Measurements from ENCODE around the gene MPPED1. TPM values are rescaled to one million over a fixed set of nuclear protein-coding genes. Genes with fewer than 3 reads are reported as not detected.

The MPPED1 gene
- total RNA-seq, 1 donor from 2014 or later, result 0.37 TPM

DNA sequence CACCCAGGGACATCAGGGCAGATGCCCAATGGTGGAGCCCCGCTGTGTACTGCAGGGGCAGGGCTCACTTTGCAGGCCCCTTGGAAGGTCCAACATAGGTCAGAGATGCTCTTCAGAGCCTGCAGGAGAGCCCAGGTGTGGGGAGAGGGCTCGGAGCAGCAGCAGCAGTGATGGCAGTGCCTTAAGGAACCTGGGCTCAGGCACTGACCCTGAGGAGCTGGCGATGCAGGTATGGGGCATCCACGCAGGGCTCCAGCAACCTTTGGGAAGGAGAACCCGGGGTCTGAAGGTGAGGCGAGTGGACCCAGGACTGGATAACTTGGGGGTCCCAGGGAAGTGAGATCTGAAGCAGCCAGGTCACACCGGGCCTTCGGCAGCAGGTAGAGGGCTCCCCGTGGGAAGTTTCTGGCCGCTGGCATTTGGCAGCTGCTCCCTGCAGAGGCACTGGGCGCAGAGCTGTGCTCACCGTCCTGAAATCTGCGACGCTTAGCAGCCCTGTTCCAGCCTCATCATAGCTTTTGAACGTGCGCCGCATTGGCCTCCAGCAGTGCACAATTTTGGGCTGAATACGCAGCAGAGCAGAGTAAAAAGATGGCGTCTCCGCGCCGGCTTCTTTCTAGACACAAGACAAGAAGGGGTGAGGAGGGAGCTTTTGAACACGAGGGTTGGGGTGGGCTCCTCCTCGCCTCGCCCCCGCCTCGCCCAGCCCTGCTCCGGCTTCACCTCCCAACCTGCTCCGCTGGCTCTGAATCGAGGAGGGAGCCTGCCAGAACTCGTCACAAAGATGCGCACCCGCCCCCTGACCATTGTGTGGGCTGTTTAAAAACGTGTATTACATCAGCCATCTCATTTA is 118.8 kb downstream of the MPPED1 start:
- TF ChIP-seq, protein P1, sequence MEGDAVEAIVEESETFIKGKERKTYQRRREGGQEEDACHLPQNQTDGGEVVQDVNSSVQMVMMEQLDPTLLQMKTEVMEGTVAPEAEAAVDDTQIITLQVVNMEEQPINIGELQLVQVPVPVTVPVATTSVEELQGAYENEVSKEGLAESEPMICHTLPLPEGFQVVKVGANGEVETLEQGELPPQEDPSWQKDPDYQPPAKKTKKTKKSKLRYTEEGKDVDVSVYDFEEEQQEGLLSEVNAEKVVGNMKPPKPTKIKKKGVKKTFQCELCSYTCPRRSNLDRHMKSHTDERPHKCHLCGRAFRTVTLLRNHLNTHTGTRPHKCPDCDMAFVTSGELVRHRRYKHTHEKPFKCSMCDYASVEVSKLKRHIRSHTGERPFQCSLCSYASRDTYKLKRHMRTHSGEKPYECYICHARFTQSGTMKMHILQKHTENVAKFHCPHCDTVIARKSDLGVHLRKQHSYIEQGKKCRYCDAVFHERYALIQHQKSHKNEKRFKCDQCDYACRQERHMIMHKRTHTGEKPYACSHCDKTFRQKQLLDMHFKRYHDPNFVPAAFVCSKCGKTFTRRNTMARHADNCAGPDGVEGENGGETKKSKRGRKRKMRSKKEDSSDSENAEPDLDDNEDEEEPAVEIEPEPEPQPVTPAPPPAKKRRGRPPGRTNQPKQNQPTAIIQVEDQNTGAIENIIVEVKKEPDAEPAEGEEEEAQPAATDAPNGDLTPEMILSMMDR (IDR thresholded peaks at IDR 0.05; ENCODE audit: partially characterized antibody, unreplicated experiment), result no peak
- no peak overlapping the region for H3K4me3 Mint-ChIP-seq (ENCODE audit: unreplicated experiment)
- no peaks in the 10 kb centered on the region for H3K4me1 Mint-ChIP-seq (ENCODE audit: low read depth, unreplicated experiment)
- no peak for DNase-seq
- no peaks in the 10 kb centered on the region for H3K36me3 Mint-ChIP-seq (ENCODE audit: unreplicated experiment)
- peaks cover 3% of the 10 kb centered on the region for H3K27me3 Mint-ChIP-seq (ENCODE audit: unreplicated experiment)
- H3K27ac Mint-ChIP-seq (ENCODE audit: unreplicated experiment), result no peak overlapping the region
- peaks cover 3% of the 10 kb centered on the region for H3K9me3 Mint-ChIP-seq (ENCODE audit: unreplicated experiment)

DNA sequence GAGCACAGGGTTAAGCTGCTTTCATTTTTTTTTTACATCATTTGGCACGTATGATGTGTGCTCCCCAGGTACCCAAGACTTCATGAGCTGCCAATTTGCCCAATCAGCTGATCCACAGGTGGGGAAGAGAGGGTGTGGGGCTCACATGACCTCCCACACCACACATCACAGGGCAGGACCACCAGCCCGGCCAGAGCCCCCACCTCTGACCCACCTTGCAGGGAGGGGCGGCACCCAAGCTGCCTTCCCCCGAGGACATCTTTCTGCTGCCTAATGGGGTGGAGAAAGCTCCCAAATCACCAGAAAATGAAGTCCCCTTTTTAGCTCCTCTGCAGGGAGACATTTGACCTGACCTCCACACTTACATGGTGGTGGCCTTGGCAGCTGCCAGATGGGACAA is 119.8 kb downstream of the MPPED1 start:
- peaks cover 6% of the 10 kb centered on the region for H3K27me3 Mint-ChIP-seq (ENCODE audit: unreplicated experiment)
- H3K27ac Mint-ChIP-seq (ENCODE audit: unreplicated experiment), result no peak overlapping the region
- TF ChIP-seq, protein P1 (IDR thresholded peaks at IDR 0.05; ENCODE audit: partially characterized antibody, unreplicated experiment), result no peak
- no peaks in the 10 kb centered on the region for H3K4me1 Mint-ChIP-seq (ENCODE audit: low read depth, unreplicated experiment)
- DNase-seq, result no peak
- H3K9me3 Mint-ChIP-seq (ENCODE audit: unreplicated experiment), result peaks cover 6% of the 10 kb centered on the region
- H3K36me3 Mint-ChIP-seq (ENCODE audit: unreplicated experiment), result no peaks in the 10 kb centered on the region
- H3K4me3 Mint-ChIP-seq (ENCODE audit: unreplicated experiment), result no peak overlapping the region

DNA sequence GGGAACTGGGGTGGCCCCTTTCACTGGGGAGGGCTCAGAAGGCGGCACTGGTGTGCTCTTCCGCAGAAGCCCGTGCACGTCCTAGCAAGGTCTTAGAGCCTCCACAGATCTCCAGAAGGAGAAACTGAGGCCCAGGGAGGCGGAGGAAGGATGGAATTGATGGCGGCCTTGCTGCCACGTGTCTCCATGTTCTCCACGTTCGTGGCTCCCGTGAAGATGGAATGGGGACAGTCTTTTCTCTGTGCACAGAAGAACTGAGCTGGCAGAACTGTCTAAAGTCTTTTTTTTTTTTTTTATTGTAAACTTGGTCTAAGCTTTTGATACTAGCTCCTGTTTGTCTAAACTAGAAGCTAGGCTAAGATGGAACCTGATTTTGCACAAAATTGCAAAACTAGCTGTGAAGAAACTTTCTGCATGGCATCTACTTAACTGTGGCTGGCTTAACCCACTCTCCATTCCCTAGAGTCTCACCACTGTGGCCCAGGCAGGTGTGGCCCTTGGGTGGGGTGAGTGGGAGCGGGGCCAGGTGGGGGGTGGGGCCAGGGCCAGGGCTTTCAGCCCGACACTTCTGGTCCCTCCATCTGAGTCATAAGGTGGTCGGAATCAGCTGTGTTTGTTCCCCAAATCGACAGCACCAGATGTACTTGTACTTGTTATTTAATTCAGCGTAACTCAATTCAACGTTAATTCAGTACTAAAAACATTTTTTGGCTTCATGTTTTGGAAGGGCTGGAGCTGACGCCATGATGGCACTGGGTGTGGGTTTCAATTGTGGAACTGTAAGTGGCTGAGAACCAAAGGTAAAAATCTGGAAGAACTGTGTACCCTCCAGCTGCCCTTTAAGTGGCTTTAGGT is 120.7 kb downstream of the MPPED1 start:
- Mint-ChIP-seq H3K27me3 (ENCODE audit: unreplicated experiment) (peaks cover 6% of the 10 kb centered on the region), H3K36me3 (ENCODE audit: unreplicated experiment) (no peaks in the 10 kb centered on the region), H3K4me1 (ENCODE audit: low read depth, unreplicated experiment) (no peaks in the 10 kb centered on the region), H3K9me3 (ENCODE audit: unreplicated experiment) (peaks cover 6% of the 10 kb centered on the region), H3K4me3 (ENCODE audit: unreplicated experiment) (no peak overlapping the region), H3K27ac (ENCODE audit: unreplicated experiment) (no peak overlapping the region)
- TF ChIP-seq, protein P1 (IDR thresholded peaks at IDR 0.05; ENCODE audit: partially characterized antibody, unreplicated experiment), result no peak
- no peak for DNase-seq

DNA sequence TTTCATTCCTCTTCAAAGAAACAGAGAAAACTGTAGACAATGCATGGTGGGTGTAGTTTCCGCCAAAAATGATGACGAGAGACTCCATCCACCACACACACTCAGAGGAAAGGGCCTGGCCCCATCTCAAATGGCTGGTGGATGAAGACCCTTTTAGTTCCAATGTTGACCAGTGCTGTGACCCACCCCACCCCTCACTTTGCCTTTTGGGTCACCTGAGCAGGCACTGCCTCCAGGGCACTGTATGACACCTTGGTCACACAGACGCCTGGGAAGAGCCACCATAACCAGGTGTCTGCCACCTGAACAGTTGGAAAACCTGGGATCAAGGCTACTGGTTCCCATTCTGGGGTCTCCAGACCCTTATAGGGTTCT is 121.3 kb downstream of the MPPED1 start:
- Mint-ChIP-seq H3K4me3 (ENCODE audit: unreplicated experiment) (no peak overlapping the region), H3K4me1 (ENCODE audit: low read depth, unreplicated experiment) (no peaks in the 10 kb centered on the region), H3K27me3 (ENCODE audit: unreplicated experiment) (peaks cover 6% of the 10 kb centered on the region), H3K27ac (ENCODE audit: unreplicated experiment) (no peak overlapping the region), H3K9me3 (ENCODE audit: unreplicated experiment) (peaks cover 6% of the 10 kb centered on the region), H3K36me3 (ENCODE audit: unreplicated experiment) (no peaks in the 10 kb centered on the region)
- DNase-seq, result no peak
- TF ChIP-seq, protein P1 (IDR thresholded peaks at IDR 0.05; ENCODE audit: partially characterized antibody, unreplicated experiment), result no peak
